HepG2 (cell line): ENCODE results near the gene DHX32. TPM values are rescaled to one million over a fixed set of nuclear protein-coding genes. Genes with fewer than 3 reads are reported as not detected.

Experiments used
- DMAP1 ChIP-seq: IDR thresholded peaks from 2 replicates; pipeline ENCODE4 v1.6.1; 2016
- FOXA1 ChIP-seq, 2 experiments: fragments of 450-650 bp in 1 of 2; sonication (generic) in 1 of 2; formaldehyde crosslinking in 1 of 2; IDR thresholded peaks; 2 replicates each; pipeline versions ENCODE4 v1.4.0 to v1.6.1; 2016 to 2020; ENCODE audit warnings: missing genetic modification reagents in 1 of 2
- FOXJ3 ChIP-seq: sonication (generic); formaldehyde crosslinking; IDR thresholded peaks from 2 replicates; pipeline ENCODE4 v1.4.0; 2020; ENCODE audit warnings: missing genetic modification reagents, mild to moderate bottlenecking, borderline replicate concordance
- FOXO4 ChIP-seq: sonication (generic); formaldehyde crosslinking; conservative IDR thresholded peaks from 2 replicates; pipeline ENCODE4 v1.8.1; 2023; ENCODE audit warnings: missing genetic modification reagents
- GTF3A ChIP-seq: sonication (generic); formaldehyde crosslinking; conservative IDR thresholded peaks from 2 replicates; pipeline ENCODE4 v1.4.0; 2020; ENCODE audit warnings: mild to moderate bottlenecking, missing genetic modification reagents
- HHEX ChIP-seq: IDR thresholded peaks from 2 replicates; pipeline ENCODE4 v1.6.1; 2016; ENCODE audit warnings: control low read depth
- NCOA5 ChIP-seq: sonication (generic); formaldehyde crosslinking; IDR thresholded peaks from 2 replicates; pipeline ENCODE4 v1.4.0; 2020; ENCODE audit warnings: missing genetic modification reagents
- NRL ChIP-seq: sonication (generic); formaldehyde crosslinking; IDR thresholded peaks from 2 replicates; pipeline ENCODE4 v1.5.0; 2020; ENCODE audit warnings: missing genetic modification reagents, mild to moderate bottlenecking, moderate library complexity, borderline replicate concordance
- PCBP2 ChIP-seq: fragments of 200-400 bp; formaldehyde crosslinking; optimal IDR thresholded peaks from 2 replicates; pipeline ENCODE3; 2018; ENCODE audit warnings: low read length, low read depth; ENCODE audit not compliant: poor library complexity, severe bottlenecking
- PPARG ChIP-seq: conservative IDR thresholded peaks from 2 replicates; pipeline ENCODE4 v1.6.1; 2016; ENCODE audit warnings: missing biosample characterization, missing genetic modification reagents
- PTBP1 ChIP-seq: fragments of 200-400 bp; formaldehyde crosslinking; IDR thresholded peaks from 2 replicates; pipeline ENCODE4 v1.6.1; 2018; ENCODE audit warnings: low read length, low read depth; ENCODE audit not compliant: poor library complexity, severe bottlenecking
- RBM22 ChIP-seq: fragments of 200-400 bp; formaldehyde crosslinking; optimal IDR thresholded peaks from 2 replicates; pipeline ENCODE3; 2017; ENCODE audit warnings: mild to moderate bottlenecking, low read length, moderate library complexity
- SMC3 ChIP-seq: IDR thresholded peaks from 2 replicates; pipeline ENCODE4 v1.6.1; 2011; ENCODE audit warnings: low read length, improper control_type of control experiment
- TEAD3 ChIP-seq: optimal IDR thresholded peaks from 2 replicates; pipeline ENCODE3; 2016; ENCODE audit warnings: borderline replicate concordance
- ZBTB1 ChIP-seq: sonication (generic); formaldehyde crosslinking; IDR thresholded peaks from 2 replicates; pipeline ENCODE4 v1.4.0; 2020; ENCODE audit warnings: missing genetic modification reagents, borderline replicate concordance
- ZNF138 ChIP-seq: sonication (generic); formaldehyde crosslinking; IDR thresholded peaks from 2 replicates; pipeline ENCODE4 v1.5.0; 2020; ENCODE audit warnings: mild to moderate bottlenecking, low read depth, missing genetic modification reagents
- ZNF20 ChIP-seq: sonication (generic); formaldehyde crosslinking; IDR thresholded peaks from 2 replicates; pipeline ENCODE4 v1.4.0; 2020; ENCODE audit warnings: mild to moderate bottlenecking, moderate library complexity, missing genetic modification reagents
- ZNF432 ChIP-seq: sonication (generic); formaldehyde crosslinking; IDR thresholded peaks from 2 replicates; pipeline ENCODE4 v1.5.0; 2020; ENCODE audit warnings: missing genetic modification reagents, mild to moderate bottlenecking, borderline replicate concordance
- ZNF614 ChIP-seq: IDR thresholded peaks from 2 replicates; pipeline ENCODE4 v1.6.1; 2018; ENCODE audit warnings: missing biosample characterization, missing genetic modification reagents, inconsistent platforms, borderline replicate concordance
- ZNF790 ChIP-seq: sonication (generic); formaldehyde crosslinking; IDR thresholded peaks from 2 replicates; pipeline ENCODE4 v1.8.0; 2022; ENCODE audit warnings: missing genetic modification reagents, mild to moderate bottlenecking, borderline replicate concordance
- ZNF850 ChIP-seq: sonication (generic); formaldehyde crosslinking; conservative IDR thresholded peaks from 2 replicates; pipeline ENCODE4 v1.9.0; 2021; ENCODE audit warnings: mild to moderate bottlenecking, missing genetic modification reagents
- polyA plus RNA-seq, 8 experiments: library from polyadenylated mRNA; depleted of rRNA in 3 of 8; stranded (reverse) in 7 of 8; unstranded in 1 of 8; fragments of >200 nt; fragmentation: Illumina TruSeq in 4 of 8; extraction: Trizol in 4 of 8; gene quantifications; 2 replicates each; pipeline versions ENCODE4 v1.2.1 to v1.2.3, GENCODE V29; 2011 to 2016; ENCODE audit warnings: low read depth in 4 of 8, missing spikeins in 1 of 8, mixed read lengths in 1 of 8; ENCODE audit not compliant: insufficient read depth in 1 of 8
- total RNA-seq, 5 experiments: library from RNA; depleted of rRNA; stranded (reverse); fragments of >200 nt; fragmentation: Illumina TruSeq; extraction: Trizol; gene quantifications; 2 replicates each; pipeline ENCODE4 v1.2.3, GENCODE V29; 2016; ENCODE audit warnings: low read depth in 1 of 5
- TF ChIP-seq, protein P1 (sequence below): sonication (generic); formaldehyde crosslinking; IDR thresholded peaks from 2 replicates; pipeline ENCODE4 v1.9.0; 2021; ENCODE audit warnings: missing genetic modification reagents, borderline replicate concordance
- TF ChIP-seq, protein P2 (sequence below): sonication (generic); formaldehyde crosslinking; IDR thresholded peaks from 2 replicates; pipeline ENCODE4 v1.4.0; 2020; ENCODE audit warnings: missing genetic modification reagents
- TF ChIP-seq, protein P3 (sequence below): sonication (generic); formaldehyde crosslinking; IDR thresholded peaks from 2 replicates; pipeline ENCODE4 v1.5.0; 2020; ENCODE audit warnings: missing genetic modification reagents, mild to moderate bottlenecking, borderline replicate concordance

DHX32 gene
- total and polyA plus RNA-seq, 2 of the 13 experiments (the other 11 are each of a cell fraction or from before 2014, with no cell fraction given) = 15.5 to 16.5 TPM

- TF ChIP-seq, protein P1, sequence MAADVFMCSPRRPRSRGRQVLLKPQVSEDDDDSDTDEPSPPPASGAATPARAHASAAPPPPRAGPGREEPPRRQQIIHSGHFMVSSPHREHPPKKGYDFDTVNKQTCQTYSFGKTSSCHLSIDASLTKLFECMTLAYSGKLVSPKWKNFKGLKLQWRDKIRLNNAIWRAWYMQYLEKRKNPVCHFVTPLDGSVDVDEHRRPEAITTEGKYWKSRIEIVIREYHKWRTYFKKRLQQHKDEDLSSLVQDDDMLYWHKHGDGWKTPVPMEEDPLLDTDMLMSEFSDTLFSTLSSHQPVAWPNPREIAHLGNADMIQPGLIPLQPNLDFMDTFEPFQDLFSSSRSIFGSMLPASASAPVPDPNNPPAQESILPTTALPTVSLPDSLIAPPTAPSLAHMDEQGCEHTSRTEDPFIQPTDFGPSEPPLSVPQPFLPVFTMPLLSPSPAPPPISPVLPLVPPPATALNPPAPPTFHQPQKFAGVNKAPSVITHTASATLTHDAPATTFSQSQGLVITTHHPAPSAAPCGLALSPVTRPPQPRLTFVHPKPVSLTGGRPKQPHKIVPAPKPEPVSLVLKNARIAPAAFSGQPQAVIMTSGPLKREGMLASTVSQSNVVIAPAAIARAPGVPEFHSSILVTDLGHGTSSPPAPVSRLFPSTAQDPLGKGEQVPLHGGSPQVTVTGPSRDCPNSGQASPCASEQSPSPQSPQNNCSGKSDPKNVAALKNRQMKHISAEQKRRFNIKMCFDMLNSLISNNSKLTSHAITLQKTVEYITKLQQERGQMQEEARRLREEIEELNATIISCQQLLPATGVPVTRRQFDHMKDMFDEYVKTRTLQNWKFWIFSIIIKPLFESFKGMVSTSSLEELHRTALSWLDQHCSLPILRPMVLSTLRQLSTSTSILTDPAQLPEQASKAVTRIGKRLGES (CRISPR knock-in tag) = no peak
- no peak for TF ChIP-seq NCOA5
- TF ChIP-seq NRL (CRISPR knock-in tag) = no peak
- TF ChIP-seq ZNF790 (CRISPR knock-in tag) = no peak
- no peak for TF ChIP-seq ZNF850 (CRISPR knock-in tag)
- TF ChIP-seq ZNF432 = no peak
- no peak for TF ChIP-seq ZNF614 (CRISPR knock-in tag)
- TF ChIP-seq TEAD3 (CRISPR knock-in tag) = peak; percentile 20
- TF ChIP-seq FOXJ3 (CRISPR knock-in tag) = no peak
- TF ChIP-seq, protein P2, sequence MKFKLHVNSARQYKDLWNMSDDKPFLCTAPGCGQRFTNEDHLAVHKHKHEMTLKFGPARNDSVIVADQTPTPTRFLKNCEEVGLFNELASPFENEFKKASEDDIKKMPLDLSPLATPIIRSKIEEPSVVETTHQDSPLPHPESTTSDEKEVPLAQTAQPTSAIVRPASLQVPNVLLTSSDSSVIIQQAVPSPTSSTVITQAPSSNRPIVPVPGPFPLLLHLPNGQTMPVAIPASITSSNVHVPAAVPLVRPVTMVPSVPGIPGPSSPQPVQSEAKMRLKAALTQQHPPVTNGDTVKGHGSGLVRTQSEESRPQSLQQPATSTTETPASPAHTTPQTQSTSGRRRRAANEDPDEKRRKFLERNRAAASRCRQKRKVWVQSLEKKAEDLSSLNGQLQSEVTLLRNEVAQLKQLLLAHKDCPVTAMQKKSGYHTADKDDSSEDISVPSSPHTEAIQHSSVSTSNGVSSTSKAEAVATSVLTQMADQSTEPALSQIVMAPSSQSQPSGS (CRISPR knock-in tag) = no peak
- no peak for TF ChIP-seq ZBTB1
- no peak for TF ChIP-seq GTF3A (CRISPR knock-in tag)
- peak; percentile 48; the same call in 1 of the 2 replicates for TF ChIP-seq SMC3
- TF ChIP-seq, protein P3, sequence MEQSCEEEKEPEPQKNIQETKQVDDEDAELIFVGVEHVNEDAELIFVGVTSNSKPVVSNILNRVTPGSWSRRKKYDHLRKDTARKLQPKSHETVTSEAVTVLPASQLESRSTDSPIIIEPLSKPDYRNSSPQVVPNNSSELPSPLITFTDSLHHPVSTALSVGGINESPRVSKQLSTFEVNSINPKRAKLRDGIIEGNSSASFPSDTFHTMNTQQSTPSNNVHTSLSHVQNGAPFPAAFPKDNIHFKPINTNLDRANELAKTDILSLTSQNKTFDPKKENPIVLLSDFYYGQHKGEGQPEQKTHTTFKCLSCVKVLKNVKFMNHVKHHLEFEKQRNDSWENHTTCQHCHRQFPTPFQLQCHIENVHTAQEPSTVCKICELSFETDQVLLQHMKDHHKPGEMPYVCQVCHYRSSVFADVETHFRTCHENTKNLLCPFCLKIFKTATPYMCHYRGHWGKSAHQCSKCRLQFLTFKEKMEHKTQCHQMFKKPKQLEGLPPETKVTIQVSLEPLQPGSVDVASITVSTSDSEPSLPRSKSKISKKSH (CRISPR knock-in tag) = no peak
- TF ChIP-seq FOXO4 = no peak
- TF ChIP-seq HHEX = no peak
- no peak for TF ChIP-seq RBM22
- no peak for TF ChIP-seq PCBP2
- TF ChIP-seq PTBP1 = no peak
- no peak for TF ChIP-seq ZNF138 (CRISPR knock-in tag)
- no peak for TF ChIP-seq DMAP1 (CRISPR knock-in tag)
- TF ChIP-seq ZNF20 (CRISPR knock-in tag) = no peak
- TF ChIP-seq FOXA1 (IDR thresholded peaks at IDR 0.05) = no peak
- TF ChIP-seq FOXA1 (CRISPR knock-in tag; IDR thresholded peaks at IDR 0.05) = peak; percentile 54
- no peak for TF ChIP-seq PPARG (CRISPR knock-in tag)
These were observed 12.6 kb downstream of the DHX32 start (continued) for GRCh38 chr10:125868372-125868975.
